Activated CD8-positive, alpha-beta memory T cell treated with anti-CD3 and anti-CD28 coated beads, Interleukin-2, amount 50 U/mL, for 1 hour (primary cell): ENCODE results near the gene GMDS.

Experiments
- DNase-seq: peaks from one replicate; pipeline ENCODE4 v3.0.0-alpha.2; 2020; ENCODE audit errors: extremely low read depth

GMDS gene

GRCh38 chr6:2245103-2245876 lies at the start of gene GMDS:
TSS of gene GMDS (minus strand) at chr6:2245605.
- peak; percentile 30 for DNase-seq

DNA sequence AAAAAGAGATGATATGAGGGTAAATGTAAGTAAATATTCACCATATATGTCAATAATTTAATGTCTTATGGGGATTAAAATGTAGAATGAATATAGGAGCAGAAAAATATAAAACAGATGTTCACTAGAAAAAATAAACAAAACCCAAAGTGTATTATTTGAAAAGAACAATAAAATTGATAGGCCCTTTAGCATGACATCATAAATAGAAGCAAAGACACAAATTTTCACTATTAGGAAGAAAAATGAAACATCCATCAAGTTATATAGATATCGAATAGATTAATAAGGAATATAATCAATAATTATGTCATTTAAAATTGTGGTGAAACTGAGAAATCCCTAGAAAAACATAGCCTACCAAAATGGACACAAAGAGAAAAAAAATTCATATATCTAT lies 40.1 kb upstream of the GMDS start:
- DNase-seq, result no peak

GRCh38 chr6:2275892-2276242 lies 30.5 kb upstream of the GMDS start:
- no peak for DNase-seq

DNA sequence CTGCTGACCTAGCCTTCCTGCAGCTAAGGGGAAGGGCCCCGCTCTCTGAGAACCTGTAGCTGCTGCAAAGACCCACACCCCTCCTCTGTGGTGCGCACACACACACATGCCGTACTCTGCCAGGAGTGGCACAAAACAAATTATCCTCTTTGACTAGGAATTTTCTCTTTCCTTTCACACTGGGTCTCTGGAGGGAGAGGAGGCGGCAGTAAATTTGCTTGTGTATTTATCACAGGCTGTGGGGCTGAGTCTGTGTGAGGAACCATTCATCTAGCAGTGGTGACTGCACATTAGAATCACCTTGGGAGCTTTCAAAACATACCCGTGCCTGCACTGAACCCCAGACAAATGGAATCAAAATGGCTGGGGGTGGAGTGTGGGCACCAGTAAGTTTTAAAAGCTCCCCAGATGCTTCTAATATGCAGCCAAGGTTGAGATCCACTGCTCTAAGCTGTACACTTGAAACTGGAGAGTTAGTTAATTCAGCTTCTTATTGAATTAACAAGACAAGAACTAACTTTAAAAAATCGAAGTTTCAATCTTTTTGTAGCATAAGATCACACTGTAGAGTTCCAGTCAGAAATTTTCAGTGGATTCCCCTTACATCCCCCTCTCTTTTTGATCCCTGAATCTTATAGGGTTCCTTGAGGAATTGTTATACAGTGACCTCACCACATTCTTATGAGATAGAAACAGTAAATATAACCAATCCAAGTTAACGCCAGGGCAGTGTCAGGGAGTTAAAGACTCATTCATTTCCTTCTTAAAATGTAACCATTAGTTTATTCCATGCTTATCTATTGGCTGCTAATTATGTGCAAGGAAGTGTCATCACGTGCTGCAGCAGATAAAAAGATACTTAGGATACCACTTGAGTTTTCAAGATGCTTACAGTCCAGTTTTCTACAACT lies 29.8 kb upstream of the GMDS start:
- DNase-seq, result no peak

DNA sequence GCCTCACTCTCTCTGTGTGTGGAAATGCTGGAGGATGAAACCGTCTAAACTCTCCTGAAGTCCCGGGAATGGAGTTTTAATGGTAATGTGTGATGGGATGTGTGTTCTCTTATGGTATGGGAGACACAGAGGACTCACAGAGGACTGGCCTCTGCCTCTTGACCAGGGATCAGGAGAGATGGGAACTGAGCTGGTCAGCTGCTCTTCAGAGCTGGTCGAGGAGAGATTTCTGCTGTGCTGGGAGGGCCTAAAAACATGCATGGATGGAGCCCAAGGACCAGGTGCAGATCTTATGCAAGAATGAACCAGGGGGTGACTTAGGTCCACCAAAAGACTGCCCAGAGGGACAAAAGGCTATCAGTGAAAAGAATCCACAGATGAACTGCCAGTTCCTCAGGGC lies 27.3 kb upstream of the GMDS start:
- no peak for DNase-seq

- no peak for DNase-seq
These were observed 24.6 kb upstream of the GMDS start for GRCh38 chr6:2270054-2270453.

DNA sequence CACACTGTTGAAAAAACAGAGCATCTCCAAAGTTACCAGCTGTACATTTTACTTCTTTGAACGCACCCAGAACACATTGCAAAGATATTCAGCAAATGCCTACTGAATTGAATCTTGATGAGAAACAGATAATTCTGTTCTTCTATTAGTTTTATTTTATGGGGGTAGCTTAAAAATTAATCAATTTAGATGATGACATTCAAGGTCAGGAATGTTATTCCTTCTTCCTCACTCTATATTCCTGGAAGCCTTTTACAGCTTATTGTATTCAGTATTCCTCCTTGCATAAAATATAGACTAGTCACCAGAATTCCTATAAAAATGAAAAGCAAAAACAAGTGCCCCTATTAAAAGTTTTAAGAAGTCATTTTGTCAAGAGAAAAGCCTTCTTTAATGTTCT lies 21.4 kb upstream of the GMDS start:
- DNase-seq, result no peak

DNA sequence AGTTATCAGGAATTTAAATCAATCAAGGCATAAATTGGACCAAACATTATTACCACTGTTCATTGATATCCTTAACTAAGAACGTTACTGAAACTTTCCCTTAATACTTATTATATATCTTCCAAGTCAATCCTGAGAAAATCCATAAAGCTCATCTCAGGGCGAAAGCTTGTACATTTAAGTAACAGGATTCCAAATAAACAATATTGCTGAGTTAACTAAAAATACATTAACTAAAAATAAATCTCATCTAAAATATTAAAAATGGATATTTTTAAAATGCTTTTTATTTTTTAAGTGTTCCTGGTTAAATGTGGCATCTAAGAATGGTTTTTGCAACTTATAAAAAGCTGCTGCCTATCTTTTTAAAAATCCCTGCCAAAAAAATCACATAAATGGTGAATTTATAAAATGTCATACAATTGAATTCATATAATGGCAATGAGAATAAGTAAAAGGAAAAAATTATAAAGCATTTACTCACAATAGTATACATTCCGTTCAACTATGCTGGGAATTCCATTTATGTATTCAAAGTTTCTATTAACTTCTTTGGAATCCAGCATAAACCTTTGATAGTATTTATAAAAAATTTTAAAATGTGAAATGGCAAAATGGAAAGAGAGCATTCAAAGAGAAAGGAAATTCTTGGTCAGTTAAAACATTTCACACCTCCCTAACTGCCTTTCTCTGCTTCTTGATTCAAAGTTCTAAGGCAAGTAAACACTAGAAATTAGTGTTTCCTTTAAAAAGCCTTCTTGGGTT lies 20.8 kb upstream of the GMDS start:
- no peak for DNase-seq

DNA sequence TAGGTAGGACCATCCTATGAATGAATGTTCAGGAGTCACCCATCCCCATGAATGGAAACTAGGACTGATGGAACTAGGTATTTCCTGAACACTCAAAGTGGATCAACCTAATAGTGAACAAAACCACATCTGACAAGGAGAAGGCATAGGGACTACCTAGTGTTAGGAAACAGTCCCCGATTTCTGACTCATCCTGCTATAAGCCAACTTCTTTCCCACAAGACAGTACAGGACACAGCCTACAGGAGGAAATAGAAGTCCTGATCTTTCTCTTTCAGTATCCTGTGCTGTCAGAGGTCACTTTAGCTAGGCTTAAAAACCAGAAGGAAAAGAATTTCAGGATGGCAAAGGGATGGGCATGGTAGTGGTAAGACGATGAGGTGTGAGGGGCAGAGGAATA lies 19.5 kb upstream of the GMDS start:
- no peak for DNase-seq

GRCh38 chr6:2263896-2264295 lies 18.5 kb upstream of the GMDS start:
- DNase-seq, result no peak

- no peak for DNase-seq
These were observed 14.2 kb upstream of the GMDS start for GRCh38 chr6:2259574-2259973.

- DNase-seq, result no peak
These were observed 13.6 kb upstream of the GMDS start for GRCh38 chr6:2259002-2259494.

GRCh38 chr6:2258112-2258511 lies 12.7 kb upstream of the GMDS start:
- DNase-seq, result no peak

- DNase-seq, result no peak
These were observed 12.0 kb upstream of the GMDS start for GRCh38 chr6:2257363-2257762.

DNA sequence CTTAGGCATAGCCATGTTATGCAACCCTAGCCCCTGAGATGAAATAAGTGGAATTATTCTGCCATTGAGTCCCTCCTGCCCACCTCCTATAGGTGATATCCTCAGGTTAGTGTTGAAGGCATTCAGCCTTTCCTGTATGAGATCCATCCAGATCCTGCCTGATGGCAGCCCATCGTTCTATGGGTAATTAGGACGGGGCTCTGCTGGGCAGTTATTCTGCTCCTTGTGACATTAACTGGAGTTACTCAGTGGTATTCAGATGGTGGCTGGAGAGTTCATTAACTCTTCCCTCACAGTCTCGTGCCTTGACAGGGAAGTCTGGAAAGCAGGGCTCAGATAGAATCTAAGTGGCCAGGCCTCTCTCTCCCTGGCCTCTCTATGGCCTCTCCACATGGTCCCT lies 9.3 kb upstream of the GMDS start:
- DNase-seq, result no peak

DNA sequence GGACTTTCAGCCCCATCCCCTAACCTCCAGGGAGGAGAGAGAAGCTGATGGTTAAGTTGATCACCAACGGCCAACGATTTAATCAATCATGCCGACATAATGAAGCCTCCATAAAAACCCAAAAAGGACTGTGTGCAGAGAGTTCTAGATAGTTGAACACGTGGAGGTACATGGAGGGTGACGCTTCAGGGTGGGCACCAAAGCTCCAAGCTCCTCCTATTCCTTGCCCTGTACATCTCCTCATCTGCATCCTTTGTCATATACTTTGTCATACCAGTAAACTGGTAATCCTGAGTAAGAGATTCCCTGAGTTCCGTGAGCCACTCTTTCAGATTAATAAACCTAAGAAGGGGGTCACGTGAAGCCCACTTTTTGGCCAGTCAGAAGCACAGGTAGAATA lies 3.7 kb upstream of the GMDS start:
- DNase-seq, result no peak

DNA sequence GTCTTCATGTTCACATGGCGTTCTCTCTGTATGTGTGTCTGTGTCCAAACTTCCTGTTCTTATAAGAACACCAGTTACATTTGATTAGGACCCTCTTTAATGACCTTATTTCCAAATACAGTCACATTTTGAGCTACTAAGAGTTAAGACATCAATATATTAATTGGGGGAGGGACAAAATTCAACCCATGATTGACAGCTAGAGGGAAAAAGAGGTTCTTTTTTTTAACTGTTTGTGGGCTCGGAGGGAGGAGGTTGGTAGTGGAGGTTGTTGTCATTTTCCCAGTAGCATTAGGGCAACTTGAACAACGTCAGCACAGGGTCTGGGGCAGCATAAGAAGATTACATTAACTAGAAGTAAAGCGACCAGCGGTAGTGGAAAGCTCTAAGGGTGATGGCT lies 2.3 kb upstream of the GMDS start:
- no peak for DNase-seq

- DNase-seq, result no peak
These were observed 765 bp upstream of the GMDS start for GRCh38 chr6:2245877-2246863.

DNA sequence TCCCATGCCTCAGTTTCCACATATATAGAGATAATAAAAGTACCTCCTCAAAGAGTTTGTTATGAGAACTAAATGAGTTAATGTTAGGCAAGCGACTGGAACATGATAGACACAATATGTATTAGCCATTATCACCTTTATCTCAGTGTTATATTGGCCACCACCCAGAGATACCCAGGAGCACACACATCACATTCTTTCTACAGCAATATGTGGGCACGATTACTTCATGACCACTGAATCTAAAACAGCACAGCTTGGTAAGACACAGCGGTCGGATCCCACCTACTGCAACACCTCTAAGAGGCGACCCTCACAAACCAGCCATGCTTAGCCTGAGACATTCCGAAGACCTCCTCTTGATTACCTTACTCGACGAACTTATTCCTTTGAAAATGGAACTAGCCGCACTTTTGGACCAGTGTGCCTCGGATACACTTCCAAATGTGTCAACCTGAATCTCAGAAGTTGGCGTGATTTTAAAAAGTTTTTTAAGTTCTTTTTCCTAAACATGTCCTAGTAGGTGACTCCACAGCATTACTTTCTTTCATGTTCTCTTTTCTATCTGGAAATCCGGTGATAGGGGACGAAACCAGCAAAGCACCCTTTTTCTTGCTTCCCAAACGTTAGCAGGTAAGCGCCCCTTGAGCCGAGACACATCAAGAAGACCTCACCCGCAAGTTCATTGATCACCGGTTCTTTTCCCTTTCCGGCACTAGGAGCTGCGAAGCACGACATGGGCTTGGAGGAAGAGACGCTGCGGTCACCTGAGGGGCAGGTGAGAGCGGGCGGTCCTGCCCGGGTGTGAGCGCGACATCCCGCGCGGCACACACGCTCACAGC lies 923 bp downstream of the GMDS start:
- no peak for DNase-seq

DNA sequence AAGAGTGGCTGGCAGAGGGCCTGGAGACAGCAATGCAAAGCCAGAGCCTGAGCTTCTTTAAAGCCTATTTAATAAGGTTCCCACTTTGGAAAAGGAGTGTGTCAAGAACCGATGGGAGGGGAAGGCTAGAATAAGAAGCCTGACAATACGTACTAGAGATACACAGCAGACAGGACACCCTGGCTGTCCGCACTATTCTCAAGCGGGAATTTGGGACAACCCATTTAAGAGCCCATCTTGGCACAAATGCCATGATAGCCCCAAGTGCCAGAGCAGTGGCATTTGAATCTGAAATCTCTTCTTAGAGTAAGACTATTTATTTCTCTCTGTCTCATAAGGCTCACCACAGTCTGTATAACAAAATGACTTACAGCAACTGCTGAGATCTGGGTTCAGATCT lies 3.1 kb downstream of the GMDS start:
- DNase-seq, result no peak
